A172 (cell line): ENCODE measurements around the gene TGFBI. TPM values are rescaled to one million over a fixed set of nuclear protein-coding genes. Genes with fewer than 3 reads are reported as not detected.
"Not testable (repeated sequence)": the region's sequence is repeated elsewhere in the genome, so short reads cannot be mapped to it uniquely, and the experiment has no call there.

Experiments used
- DNase-seq: peaks from one replicate; pipeline ENCODE4 v3.0.0-alpha.2; 2015; ENCODE audit warnings: low spot score
- total RNA-seq: library from RNA; depleted of rRNA; stranded (reverse); fragments of >200 nt; shearing (Covaris generic); gene quantifications from 2 replicates; pipeline ENCODE4 v1.2.3, GENCODE V29; 2014

TGFBI gene
- total RNA-seq, 1 experiment from 2014 or later: 11.6 TPM

DNA sequence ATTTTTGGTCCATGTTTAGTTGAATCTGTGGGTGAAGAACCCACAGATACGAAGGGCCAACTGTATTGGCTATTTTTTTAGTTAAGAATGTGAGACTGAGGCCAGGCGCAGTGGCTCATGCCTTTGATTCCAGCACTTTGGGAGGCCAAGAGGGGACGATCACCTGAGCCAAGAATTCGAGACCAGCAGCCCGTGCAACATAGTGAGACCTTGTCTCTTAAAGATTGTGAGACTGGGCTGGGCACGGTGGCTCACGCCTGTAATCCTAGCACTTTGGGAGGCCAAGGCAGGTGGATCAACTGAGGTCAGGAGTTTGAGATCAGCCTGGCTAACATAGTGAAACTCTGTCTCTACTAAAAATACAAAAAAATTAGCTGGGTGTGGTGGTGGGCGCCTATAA, 16.2 kb downstream of the TGFBI start:
- not testable (repeated sequence) for DNase-seq

DNA sequence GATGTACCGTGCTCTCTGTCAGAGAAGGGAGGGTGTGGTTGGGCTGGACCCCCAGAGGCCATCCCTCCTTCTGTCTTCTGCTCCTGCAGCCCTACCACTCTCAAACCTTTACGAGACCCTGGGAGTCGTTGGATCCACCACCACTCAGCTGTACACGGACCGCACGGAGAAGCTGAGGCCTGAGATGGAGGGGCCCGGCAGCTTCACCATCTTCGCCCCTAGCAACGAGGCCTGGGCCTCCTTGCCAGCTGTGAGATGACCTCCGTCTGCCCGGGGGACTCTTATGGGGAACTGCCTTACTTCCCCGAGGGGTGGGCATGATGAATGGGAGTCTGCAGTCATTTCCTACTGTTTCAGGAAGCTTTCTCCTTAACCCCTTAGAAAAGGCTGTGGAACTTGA, 17.5 kb downstream of the TGFBI start:
- no peak for DNase-seq

DNA sequence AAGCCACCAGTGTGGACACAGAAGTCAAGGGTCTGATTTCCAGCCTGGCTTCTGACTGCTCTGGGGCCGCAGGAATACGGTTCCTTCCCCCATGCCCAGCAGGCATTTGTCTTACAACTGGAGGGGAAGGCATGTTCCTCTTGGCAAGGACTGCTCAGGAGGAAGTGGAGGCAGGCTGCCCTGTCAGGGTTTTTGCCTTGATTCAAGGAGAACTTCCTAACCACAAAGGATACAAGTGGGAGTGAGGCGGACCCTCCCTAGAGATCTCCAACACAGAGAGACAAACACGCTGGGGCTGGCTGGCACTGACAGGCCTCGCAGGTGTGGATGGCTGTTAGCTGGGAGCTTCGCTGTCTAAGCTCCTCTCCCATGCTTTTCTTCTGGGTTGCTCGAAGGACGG, 19.1 kb downstream of the TGFBI start:
- no peak for DNase-seq

DNA sequence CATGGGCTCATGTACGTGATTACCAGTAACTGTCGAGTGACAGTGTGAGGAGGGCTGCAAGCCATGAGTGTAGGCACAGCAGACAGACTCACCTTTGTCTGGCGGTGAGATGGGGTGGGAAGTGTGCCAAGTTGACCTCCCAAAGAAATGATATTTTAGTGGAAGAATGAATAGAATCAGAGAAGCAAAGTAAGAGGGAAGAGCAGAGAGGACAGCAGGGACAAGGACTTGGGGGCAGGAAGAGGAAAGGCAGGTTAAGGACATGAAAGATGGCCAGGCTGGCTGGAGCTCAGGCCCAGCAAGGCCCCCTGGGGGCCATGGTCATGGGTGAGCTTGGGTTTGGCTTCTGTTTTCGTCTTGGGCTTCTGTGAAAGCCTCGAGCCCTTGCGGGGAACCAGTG, 20.2 kb downstream of the TGFBI start:
- DNase-seq: no peak

DNA sequence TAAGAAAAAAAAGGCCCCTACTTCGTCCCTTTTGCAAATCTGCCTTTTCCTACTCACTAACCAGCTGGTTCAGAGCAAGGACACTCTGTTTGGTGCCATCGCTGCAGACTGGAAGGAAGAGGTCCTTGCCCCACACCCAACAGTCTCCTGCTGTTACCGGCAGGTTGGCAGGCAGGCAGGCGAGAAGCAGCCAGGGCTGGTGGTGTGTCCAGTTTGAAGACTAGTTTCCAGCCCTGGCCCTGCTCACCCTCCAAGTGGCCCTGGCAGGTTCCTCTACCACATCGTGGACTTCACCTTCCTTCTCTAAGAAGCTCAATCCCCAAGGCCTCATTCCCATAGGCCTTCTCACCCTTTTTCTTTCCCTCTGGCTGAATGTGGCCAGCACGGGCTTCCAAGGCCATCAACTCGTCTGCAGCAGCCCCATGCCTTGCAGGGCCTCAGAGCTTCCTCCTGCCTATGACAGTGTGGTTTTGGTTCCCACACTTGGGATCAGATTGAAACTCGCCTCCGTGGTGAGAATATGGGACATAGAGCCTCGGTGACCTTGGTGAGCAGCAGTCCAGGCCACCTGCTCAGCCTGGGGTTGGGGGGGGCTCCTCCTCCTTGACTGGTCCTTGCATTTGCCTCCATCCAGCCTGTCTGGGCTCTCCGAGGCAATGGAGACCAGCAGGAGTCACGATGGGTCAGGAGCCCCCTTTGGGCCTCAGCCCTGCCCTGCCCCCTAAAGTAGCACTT, 22.9 kb downstream of the TGFBI start:
- no peak for DNase-seq

DNA sequence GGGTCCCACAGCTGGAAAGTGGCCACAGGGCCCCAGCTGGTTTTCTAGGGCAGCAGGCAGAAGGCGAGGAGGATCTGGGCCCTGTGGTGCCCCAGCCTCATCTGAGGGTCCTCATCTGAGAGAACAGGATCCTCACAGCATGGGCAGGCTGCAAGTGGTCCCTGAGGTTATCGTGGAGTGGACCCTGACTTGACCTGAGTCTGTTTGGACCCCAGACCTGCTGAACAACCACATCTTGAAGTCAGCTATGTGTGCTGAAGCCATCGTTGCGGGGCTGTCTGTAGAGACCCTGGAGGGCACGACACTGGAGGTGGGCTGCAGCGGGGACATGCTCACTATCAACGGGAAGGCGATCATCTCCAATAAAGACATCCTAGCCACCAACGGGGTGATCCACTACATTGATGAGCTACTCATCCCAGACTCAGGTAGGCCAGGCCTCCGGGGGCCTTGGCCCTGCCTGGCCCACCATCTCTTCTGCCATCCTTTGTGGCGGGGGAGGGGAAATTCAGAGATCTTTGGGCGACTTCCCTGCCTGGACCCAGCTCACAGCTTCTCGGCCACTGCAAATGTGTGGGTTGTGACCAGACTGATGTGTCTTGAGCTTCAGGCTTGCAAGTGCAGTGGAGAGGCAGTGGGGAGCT, 24.0 kb downstream of the TGFBI start:
- DNase-seq: no peak

DNA sequence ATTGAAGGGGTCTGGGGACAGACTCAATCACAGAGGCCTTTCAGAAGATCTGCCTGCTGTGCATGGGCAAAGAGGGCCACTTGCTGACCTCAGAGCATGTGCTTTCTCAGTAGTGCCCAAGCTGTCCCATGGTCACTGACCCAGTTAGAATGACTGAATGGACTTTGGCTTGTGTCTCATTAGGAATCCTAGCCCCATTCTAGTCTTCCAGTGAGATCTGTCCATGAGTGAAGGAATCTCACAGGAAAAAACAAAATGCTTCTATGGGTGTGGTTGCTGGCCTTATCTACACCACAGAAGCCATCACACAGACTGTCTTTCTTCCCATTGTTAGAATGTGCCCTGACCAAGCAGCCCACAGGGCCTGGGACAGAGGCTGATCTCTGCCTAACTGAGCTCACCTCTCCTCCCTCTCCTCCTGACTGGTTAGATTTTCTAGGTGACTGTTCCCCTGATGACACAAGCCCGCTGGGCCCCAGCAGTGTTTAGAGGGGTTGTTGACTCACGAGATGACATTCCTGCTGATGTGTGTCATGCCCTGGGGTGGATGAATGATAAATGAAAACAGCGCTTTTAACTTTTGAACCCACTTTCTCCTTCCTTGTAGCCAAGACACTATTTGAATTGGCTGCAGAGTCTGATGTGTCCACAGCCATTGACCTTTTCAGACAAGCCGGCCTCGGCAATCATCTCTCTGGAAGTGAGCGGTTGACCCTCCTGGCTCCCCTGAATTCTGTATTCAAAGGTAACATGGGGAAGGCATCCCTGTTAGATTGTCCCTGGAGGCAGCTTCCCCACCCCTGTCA, 24.8 kb downstream of the TGFBI start:
- peak; percentile 98 for DNase-seq

DNA sequence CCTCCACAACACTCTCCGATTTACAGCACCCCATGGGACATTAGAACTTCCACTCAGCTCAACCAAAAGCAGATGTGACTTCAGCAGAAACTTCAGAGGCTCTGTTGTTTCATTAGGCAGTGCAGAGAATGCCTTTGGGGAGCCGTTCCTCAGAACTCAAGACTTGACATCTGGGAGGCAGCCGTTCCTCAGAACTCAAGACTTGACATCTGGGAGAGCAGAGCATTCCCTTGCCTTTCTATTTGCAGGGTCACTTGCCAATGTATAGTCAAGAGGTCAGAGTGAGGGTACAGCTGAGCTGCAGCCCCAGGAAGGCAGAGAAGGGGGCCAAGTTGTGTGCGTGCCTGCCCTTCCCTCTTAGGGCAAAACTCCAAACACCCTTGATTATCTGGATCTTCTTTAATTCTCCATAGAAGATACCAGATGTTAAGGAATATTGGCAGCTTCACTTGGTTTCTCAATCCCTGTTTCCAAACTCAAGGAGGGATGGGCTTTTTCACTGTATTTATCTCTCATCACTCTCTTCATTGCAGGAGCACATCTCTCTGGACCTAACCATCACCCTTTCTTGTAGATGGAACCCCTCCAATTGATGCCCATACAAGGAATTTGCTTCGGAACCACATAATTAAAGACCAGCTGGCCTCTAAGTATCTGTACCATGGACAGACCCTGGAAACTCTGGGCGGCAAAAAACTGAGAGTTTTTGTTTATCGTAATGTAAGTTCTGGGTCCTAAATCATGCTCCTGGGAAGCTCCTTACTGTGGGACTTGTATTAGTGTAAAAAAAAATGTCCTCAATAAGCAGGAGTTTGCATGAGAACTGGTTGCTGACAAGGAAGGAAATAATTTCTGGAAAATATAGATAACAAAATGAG, 25.6 kb downstream of the TGFBI start:
- DNase-seq: no peak

DNA sequence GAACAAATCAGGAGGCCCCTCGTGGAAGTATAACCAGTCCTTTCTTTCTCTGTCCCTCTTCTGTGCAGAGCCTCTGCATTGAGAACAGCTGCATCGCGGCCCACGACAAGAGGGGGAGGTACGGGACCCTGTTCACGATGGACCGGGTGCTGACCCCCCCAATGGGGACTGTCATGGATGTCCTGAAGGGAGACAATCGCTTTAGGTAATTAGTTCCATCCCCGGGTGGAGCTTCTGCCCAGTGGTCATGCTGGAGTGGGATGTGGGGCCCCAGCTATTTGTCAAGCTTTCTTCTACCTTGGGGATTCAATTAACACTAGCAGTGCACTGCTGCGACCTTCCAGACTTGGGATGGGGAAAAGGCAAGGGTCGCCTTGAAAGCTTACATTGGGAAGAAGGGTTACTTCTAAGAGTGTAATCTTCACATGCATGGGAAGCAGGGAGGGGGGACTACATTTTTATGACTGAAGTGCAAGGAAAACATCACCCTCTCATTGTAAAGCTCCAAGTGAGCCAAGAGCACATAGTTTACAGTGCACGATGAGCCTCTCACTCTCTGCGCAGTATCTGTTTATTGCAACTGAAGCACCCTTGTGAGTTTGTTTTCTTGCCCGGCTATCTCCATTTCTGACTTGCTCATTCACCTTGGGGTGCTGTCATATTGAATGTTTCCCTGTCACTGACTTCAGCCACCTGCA, 27.0 kb downstream of the TGFBI start:
- no peak for DNase-seq

DNA sequence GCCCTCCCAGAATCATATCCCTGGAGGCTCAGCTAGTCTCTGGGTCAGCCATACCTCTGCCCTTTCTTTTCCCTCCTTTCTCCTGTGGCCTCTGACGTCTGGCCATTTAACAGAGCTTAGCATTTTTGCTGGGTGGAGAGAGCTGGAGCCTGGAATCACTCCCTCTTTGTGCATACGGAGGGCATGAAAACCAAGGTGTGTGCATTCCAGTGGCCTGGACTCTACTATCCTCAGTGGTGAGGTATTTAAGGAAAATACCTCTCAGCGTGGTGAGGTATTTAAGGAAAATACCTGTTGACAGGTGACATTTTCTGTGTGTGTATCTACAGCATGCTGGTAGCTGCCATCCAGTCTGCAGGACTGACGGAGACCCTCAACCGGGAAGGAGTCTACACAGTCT, 27.5 kb downstream of the TGFBI start:
- DNase-seq: no peak

DNA sequence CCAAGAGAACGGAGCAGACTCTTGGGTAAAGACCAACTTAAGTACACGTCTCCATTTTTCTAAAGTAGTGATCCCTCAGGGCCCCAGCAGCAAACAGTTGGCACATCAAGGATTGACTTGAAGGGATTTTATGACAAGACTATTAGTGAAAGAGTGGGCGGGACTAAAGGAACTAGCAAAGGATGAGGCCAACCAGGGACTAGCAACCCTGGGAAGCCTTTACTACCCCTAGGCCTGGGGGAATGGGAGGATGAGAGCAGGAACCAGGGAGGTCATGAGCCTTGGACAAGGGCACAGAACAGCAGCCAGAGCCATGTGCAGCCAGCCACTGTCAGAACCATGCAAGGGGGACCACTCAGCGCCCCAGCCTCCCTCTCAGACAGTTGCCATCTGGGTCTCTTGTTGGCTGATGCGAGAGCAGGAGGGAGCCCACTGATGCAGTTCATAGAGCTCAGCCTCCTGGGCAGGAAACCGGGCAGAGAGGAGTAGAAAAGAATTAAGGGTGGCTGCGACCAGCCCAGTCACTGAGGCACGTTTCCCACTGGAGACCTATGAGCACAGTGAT, 28.1 kb downstream of the TGFBI start:
- no peak for DNase-seq

DNA sequence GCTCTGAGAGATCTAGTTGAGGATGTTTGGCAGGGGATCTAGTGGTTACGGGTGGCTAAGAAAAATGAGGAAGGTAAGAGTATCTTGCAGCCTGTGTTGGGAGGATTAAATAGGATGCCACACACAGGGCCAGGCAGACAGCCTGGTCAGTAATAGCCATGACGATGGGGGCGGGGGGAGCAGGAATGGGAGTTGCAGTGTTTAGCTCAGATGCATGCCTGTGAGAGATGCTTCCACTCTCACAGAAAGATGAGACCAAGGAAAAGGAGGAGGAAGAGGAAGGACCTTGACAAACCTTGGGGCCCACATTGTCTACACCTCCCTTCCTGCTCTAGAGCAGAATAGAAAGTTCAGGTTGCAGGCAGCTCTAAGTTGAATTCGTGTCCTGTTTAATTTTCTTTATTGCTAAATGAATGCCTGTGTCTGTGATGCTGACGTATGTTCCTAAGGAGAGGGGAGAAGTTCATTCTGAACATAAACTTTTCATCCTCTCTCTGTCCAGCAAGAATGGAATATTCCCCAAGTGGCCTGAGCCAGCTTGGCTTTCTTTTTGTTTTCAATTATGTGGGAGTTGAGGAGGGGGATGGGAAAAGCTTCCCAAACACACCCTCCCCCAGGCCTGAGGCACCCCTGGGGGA, 28.7 kb downstream of the TGFBI start:
- peak; percentile 38 for DNase-seq

DNA sequence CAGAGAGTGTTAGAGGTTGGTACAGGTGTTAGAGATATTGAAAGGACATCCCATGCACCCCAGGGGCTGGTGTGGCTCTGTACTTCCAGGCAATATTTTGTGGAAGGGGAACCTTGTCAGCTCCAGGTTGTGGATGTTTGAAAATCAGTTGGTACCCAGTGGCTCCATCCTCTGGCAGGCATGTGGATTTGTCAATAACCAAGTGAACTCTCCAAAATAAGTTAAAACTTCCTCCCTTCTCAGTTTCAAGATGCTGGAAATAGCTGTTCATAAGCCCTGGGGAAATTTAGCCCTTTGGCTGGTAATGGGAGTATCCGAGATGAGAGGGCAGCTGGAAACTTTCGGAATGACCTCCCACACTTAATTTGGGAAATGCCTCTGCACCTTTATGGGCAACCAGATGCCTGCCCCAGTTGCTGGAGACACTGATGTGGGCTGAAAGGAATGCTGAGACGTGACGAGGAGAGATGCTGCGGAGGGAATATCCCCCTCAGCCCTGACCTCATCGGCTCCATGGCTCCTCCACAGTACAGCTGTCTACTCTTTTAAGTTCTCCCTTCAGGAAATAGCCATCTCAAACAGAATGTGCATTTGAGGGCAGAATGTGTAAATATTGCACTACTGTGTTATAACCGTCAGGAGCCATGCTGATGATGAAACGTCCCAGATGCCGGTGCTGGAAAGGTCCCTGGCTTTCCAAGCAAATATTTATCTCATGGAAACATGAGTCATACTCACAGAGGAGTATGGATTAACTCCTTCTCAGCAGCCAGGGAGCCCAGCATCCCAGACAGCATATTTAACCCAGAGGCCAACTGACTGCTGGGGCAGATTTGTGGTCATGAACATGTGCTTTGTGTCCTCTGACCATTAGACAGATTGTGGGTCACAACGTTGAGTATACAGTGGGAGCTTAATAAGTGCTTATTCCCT, 29.5 kb downstream of the TGFBI start:
- peak; percentile 97 for DNase-seq

DNA sequence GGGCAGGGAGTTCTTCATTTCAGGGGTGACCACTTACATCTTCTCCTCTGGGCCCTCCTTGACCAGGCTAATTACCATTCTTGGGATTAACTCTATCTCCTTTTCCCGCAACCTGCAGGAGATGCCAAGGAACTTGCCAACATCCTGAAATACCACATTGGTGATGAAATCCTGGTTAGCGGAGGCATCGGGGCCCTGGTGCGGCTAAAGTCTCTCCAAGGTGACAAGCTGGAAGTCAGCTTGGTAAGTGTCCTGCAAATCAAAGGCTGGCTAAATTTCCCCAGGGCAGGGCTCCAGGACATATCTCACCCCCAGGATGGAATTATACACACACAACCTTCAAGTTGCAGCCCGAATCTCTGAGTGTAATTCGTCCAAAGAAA, 30.2 kb downstream of the TGFBI start:
- DNase-seq: no peak

DNA sequence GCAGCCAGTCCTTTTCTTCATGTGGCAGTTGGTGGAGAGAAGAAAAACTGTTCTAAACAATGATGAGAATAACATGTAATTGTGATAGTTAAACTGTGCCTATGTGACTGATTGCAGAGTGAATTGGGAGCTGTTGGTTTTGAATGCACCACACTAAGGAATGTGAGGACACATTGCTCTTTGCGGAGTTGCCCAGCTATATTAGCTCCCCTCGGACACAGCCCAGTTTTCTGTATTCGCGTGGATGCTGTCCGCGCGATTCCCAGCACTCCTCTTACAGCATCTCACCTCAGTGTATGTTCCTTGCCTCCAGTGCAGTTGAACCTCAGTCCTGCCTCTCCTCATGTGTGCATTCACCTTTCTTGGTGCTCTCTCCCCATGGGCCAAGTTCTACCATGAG, 32.2 kb downstream of the TGFBI start:
- DNase-seq: no peak

DNA sequence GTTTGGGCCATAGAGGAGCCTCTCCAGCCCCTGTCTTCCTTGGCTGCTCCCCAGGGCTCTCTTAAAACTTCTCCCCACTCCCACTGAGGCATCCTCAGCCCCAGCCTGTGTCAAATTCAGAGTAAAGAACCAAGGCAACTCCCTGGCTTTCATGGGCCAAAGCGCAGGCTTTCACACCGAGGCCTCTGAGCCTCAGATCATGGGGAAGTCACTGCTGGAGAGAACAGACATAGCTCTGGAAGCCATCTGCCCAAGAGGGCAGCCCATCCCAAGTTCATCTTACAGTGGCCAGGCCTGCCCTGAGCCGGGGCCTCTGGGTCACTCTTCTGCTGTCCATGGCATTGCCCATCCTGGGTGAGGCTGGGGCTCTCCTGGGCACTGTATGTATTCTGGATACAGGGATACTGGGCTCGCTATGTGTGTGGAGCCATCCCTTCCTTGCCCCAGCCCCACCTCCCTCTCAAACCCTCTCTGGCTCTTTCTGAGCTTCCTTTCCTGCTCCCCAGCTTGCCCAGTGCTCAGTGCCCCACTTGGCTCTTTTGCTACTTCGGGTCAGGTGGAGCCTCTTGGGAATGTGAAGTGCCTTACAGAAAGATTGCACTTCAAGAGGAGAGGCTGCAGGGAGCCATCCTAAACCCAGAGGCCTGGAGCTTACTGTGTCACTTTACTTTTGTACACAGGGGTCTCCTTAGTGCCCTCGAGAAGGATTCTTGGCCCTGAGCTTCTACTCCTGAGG, 33.0 kb downstream of the TGFBI start:
- no peak for DNase-seq

DNA sequence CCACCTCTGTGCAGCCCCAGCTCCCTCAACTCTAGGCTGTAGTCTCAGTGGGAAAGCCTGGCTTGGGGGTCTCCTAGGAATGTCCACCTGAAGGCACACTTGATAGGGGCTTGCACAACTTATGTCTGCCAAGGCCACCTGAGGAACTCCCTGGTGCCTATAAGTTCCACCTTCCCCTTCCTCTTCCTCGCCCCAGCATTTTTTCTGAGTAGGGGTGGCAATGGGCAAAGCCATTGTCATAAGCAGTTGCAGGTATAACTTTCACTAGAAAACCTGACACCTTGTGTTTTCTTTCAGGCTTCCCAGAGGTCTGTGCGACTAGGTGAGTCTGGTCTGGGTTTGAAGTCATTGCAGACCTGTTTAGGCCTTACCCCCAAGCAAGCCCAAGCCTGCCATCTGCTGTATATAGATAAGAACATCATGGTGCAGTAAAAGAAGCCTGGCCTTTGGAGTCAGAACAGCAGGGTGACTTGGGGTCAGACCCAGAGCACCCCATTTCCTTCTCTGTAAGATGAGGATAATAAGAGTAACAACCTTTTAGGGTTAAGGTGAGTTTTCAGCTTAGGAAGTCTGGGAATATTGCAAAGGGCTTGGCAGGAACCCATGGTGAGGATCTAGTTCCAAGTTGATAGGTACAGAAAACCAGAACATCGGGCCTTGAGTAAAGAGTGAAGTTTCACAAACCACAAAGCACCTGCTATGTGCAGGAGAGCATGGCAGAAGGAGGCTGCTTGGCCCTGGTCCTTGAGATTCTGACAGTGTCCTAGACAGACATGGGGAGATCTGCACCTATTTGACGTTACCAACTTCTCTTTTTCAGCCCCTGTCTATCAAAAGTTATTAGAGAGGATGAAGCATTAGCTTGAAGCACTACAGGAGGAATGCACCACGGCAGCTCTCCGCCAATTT, 33.8 kb downstream of the TGFBI start:
- DNase-seq: peak; percentile 54
